MV-4-11 (cell line): Measurements from ENCODE around the gene ABCA5.
A peak's percentile ranks its signal among the peaks of the same experiment; 100 is the strongest.

Experiments
- DNase-seq: peaks from one replicate; lab custom pipeline; 2025; lab: John Stamatoyannopoulos, UW

The ABCA5 gene

DNA sequence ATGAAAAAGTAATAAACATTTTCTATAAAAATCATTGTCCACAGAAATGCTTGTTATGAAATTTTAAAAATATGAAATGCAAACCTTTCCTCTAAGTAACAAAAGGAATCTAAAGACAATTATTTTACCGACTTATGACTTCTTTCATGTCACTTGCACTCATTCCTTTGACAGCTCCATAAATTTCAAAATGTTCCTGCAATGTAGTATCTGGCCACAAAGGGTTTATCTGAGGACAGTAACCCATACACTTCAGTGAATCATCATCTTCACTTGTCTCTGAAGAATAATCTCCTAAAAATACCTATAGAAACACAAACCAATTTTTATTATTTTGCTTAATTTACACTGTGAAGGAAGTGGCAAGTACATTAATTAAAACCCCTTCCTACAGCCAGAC, 72.7 kb downstream of the ABCA5 start:
- peak; percentile 39 for DNase-seq

DNA sequence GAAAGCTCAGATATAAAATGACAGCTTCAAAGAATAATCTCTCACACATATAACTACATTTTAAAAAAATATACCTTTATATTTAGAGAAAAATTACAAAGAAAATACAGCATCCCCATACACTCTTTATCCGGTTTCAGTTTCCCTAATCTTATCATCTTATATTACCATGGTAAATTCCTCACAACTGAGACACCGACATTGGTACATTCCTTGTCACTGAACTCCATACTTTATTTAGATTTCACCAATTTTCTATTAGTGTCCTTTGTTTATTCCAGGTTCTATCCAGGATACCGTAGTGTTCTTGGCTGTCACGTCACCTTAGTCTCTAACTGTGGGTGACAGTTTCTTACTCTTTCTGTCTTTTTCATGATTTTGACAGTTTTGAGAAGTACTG, 76.3 kb downstream of the ABCA5 start:
- DNase-seq, result no peak

DNA sequence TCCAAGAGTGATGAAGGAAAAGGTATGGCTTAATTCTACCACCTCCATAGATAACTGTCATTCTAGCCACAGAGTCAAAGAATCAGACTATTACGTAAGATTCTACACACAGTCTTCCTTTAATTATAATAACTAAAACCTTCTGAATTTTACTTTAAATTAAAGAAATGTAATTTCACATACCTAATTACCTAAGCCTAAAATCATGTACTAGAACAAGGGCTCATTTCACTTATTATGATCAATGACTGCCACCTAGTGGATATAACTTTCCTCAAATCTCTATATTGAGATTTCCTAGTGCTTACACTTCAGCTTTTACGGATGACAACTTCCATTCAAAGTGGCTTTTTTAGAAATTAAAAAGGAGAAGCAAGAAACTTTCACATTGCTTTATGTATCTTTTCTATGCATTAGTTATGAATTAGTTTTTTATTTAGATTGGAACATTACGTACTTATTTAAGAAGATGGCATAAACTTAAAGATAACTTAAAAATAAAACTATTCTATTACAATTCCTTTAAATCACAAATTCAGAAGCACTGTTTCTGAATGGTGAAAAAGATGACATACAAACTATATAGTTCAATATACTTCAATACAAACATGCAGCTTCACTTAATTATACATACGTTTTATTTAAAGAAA, 80.1 kb downstream of the ABCA5 start:
- peak; percentile 48 for DNase-seq

DNA sequence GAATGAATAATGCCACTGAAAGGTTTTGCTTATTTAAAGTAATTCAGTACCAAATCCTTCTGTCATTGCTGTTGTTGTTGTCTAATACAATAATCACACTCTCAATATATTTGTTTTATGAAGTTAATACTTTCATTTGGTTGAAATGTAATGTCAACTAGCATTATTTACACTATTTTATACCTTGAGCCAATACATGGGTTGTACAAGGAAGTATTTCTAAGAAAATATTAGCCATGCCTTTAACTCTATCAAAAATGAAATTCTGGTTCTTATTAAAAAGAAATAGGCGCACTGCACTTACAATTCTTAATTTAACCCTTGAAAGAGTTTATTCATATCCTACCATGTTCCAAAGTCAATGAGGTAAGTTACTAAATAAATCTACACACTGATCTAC, 80.7 kb downstream of the ABCA5 start:
- DNase-seq, result no peak

DNA sequence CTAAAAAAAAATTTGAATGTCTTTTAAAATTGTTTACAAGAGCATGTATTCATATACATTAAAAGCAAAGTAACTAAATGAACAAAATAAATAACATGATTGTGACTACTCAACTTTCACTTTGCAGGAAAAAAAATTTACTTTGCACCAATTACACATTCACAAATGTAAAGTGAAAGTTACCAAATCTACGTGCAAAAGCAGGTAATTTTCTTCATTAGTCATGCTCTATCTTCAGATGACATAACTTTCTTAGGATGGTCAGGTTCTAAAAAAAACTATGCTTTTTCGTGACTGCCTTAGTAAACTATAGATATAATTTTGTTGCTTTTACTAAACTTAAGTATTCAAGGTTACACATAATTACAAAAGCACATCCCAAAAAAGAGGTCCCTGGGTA, 81.3 kb downstream of the ABCA5 start:
- no peak for DNase-seq

DNA sequence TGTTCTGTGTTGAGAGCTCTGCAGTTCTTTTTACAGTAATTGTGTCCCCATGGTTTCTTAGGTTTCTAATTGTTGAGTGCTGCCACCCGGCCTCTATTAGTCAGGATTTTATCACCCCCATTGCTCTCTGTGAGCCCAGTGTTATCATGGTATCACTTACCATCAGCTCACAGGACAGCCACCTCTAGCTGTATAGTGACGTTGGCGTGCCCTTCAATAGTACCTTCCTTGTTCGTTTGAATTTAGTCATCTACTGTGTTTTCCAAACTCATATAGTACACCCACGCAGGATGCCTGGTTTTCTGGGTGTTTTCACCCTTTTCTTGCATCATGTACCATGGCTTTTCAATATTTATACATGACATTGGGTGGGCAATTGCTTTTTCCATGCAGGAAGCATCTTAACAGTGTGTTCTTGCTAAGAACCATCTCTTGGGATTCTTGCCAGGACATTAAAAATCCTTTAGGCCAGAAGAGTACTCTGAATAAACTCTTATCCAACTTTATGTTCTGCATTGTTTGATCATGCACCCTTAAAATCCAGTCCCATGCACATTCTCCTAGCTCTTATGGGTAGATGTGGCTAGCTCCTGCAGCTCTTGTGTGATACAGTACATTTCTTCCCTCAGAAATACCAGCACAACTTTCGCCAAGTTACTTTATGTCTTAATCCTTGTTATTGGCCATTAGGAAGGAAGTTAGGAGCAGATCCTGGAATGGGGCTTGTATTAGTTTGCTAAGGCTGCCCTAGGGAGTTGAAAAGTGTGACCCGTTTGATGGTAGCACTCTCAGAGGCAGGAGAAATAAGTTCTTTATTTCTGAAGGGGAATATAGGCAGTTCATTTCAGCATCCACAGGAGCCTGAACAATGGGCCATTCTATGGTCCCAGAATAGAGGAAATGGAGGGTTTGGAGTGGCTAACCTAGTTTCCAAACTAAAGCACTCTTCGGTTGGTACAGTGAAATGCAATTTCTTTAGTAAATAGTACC, 87.0 kb downstream of the ABCA5 start:
- DNase-seq, result no peak

DNA sequence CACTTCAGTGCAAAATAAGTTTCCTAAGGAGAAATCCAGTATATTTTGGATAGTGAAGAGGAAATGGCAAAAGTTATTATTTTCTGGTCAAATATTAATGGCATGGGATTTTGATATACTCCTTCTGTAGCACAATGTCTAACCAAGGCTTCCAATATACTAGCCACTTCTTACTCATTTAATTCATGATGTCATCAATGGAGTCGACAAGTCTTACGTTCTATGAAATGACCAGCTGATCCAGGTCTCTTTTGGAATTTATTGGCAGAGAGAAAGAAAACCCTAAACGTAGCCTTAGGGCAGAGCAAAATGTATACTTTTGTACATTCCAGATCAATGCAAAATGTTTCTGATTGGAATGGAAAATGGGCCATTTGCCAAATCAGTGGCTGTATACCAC, 90.0 kb downstream of the ABCA5 start:
- DNase-seq, result no peak

DNA sequence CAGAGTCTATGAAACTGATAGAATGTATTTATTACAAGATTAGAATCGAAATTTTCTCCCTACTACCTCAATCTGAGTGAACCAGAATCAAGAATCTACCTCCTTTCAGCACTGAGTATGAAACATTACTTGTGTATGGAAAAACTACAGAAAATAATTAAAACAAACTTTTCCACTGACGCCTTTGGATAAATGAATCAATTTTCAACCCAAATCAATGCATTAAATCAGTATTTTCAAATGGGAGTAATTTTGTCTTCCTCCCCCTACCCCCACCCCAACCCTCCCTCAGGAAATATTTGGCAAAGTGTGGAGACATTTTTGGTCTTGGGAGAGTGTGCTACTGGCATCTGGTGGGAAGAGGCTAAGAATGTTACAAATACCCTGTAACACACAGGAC, 90.5 kb downstream of the ABCA5 start:
- DNase-seq, result no peak

DNA sequence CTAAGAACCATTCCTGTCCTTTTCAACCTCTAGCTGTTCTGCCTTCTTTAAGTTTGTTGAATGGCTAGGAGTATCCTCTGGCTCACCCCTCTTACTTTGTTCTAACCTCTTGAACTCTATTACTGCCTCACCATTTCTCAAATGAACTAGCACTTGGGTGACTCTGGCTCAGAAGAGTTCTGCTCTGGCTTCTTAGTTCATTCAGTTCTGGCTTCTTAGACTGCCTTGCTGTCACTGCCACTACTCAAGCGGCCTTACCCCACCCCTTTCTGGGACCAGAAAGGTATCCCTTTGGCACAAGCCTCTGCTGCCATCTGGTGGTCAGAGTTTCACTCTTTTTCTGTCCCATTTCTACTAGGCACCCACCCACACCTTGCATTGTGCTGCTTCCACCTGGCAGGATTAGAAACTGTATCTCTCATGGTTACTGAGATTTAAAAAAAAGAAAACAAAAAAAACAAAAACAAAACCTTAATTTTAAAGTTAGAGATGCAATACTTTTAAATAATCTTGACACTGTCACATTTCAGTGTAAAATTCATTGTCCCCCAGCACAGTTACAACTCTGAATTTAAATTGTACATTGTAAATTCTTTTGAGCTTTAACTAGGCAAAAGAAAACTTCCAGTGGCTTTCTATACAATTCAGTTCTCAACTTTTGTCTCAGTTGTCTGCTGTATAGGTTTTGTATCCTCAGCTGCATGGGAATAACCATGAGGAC, 91.4 kb downstream of the ABCA5 start:
- peak; percentile 84 for DNase-seq

DNA sequence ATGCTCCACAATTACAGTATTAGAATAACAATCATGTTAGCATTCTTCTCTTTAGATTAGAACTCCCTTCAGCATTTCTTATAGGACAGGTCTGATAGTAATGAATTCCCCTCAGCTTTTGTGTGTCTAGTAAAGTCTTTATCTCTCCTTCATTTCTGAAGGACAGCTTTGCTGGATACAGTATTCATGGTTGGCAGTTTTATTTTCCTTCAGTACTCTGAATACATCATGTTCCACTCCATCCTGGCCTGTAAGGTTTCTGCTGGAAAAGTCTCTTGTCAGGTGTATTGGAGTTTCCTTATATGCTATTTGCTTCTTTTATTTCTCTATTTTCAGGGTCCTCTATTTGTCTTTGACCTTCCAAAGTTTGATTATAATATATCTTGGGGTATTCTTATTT, 94.3 kb downstream of the ABCA5 start:
- no peak for DNase-seq

DNA sequence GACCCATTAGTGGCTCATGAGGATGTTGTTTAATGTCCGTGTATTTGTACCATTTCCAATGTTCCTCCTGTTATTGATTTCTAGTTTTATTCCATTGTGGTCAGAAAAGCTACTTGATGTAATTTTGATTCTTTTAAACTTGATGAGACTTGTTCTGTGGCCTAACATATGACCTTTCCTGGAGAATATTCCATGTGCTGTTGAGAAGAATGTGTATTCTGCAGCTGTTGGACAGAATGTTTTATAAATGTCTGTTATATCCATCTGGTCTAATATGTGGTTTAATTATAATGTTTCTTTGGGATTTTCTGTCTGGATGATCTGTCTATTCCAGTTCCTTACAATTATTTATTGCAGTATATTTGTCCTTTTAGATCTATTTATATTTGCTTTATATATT, 95.4 kb downstream of the ABCA5 start:
- DNase-seq, result no peak

DNA sequence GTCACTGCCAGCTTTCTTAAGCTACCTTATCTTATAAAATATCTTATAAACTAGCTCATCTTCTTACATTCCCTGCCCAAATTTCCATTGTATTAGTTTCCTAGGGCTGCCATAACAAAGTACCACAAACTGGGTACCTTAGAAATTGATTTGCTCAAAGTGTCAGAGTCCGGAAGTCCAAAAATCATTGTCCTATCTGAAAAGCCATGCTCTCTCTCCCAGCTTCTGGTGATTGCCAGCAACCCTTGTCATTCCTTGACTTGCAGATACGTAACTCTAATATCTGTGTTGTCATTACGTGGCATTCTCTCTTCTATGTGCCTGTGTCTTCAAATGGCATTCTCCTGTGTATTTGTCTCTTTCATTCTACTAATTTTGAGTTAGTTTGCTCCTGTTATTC, 96.0 kb downstream of the ABCA5 start:
- DNase-seq, result no peak

DNA sequence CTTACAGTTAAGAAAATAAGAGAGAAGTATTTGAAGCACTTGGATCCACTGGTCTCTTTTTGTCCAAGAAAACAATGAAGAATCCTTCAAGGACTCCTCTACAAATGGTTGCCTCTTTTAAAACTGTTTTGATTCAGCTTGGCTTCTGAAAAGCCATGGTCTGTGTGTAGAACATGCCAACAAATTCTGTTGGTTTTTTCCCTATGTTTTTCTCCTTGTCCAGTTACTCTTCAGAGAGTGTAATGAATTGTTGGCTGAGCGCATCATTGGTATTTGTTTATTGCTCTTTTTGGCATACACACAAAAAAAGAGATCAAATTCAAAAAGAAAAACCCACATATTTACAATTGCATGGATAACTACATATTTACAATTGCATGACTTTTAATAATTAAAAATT, 98.4 kb downstream of the ABCA5 start, which contains the start of gene ABCA10:
Gene ABCA10 (minus strand): TSS at position 249 of the 400 bp plus-strand sequence. CDS start 3,466 bp downstream, outside the sequence.
- DNase-seq, result no peak

DNA sequence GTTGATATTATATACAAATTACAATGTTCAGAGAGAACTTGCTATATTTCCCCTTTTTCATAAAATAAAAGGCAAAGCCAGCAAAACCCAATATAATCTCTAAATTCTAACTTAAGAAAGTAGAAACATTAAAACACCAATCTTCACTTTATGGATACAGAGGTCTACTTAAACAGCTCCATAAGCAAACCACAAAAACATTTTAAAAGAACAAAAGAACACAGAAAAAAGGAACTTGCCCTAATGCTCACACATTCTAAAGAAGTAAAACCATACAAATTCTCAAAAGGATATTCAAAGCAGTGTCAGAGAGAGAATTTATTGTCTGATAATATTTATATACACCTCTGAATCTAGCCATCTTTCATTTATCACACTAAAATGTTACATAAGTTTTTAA, 98.9 kb downstream of the ABCA5 start:
- peak; percentile 77 for DNase-seq

DNA sequence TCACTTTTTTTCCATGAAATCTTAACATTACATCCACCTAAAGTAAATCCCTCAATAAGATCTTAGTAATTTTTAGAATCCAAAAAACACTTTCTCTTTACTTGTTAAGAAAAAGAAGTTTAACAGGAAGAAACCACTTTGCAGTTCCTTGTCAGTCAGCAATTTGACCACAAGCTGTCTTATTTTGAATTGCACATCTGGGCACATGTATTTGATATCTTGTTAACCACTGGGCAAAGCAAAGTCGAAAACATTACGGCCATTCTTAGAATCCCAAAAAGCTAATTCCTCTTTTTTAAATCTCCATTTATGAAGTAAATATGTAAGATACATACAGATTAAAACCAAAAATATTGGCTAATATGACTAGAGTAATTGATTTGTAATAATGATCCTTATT, 99.4 kb downstream of the ABCA5 start:
- peak; percentile 92 for DNase-seq

DNA sequence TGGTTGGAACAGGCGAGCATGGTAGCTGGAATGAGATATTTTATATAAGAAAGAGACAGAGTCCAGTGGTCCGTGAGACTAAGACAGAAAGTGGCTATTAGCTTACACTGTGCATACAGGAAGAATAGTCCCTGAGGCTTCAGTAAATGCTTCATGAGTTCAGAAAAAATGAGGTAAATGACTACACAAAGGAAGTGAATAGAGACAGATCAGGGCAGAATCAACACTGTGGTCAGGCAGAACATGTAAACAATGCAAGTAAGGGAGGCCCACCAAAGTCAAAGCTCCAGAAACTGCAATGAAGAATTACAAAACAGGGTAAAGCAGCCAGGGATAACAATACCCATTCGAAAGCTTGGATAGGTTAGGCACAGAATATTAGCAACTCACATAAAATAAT, 103.1 kb downstream of the ABCA5 start:
- DNase-seq, result no peak

DNA sequence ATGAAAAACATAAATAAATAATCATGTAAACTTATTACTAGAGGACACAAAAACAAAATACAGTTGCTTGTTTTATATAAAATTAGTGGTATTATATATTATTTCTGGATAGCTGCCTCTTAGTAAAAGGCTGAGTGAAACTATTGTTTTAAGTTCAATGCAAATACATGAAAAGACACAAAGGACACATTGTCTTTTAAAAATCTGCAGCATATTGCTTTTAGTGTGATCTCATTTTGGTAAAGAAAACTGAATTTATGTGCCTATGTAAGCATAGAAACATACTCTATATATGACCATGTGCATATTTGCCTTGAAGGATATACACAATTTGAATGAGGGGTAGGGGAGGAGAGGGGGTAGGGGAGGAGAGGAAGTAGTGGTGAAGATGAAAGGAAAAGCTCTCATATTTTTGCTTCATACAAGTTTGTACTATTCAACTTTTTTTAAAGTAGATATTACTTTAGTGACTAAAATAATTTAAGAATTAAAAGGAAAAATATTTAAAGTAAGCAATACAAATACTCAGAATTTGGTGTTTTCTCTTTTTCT, 104.2 kb downstream of the ABCA5 start:
- DNase-seq, result no peak

DNA sequence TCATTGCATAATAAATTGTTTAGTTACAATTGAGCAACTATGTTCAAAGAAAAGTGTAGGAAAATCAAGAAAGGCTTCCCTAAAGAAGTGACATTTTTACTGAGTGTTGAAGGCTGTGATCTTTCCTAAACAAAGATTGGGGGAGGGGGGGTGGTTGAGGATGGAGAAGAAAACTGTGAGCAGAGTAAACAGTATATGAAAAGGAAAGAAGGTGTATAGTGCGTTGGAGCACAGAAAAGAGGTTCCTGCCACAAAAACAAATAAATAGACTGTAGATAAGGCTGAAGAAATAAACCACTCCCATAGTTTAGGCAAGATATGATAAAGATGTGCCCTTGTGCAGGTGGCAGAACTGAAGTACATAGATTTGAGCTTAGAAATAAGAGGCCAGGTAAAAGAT, 106.8 kb downstream of the ABCA5 start:
- DNase-seq, result no peak

DNA sequence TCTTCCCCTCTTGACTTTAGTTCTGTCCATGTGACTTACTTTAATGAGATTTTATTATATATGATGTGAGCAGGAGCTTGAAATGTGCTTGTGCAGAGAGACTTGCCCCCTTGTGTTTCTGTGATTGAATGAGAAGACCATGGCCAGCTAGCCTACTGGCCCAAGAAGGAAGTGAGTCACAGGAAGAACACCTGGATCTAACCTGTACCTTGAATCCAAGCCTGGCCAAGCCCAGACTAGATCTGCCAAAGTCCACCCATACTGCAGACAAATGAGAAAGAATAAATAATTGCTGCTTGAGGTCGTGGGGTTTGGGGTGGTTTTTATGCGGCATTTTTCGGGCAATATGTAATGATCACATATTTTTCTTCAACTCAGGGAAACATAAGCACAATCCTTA, 107.9 kb downstream of the ABCA5 start:
- DNase-seq, result no peak

DNA sequence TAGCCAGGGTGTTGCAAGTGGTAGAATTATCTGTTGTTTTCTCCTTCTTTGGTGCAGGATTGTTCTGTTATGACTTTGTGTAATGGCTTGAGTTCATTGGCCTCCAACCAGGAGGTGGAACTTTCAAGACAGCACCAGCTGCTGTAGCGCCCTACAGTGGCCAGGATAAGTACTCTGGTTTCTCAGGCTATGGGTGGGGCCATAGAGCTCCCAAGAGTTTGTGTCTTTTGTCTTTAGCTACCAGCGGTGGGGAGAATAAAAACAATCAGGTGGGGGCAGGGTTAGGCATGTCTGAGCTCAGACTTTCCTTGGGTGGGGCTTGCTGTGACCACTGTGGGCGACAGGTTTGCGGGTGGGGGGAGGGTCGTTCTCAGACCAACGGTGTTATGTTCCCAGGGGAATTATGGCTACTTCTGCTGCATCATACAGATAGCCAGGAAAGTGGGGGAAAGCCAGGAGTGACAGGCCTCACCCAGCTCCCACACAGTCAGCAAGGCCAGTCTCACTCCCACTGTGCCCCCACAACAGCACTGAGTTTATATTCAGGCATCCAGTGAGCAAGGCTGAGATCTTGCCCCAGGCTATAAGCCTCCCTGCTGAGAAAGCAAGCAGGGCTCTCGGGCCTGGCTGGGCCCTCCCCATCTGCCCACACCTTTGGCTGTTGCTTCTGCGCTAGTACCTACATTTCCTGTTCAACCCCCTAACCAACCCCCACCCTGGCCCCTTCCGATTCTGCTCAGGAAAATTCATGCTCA, 113.7 kb downstream of the ABCA5 start:
- no peak for DNase-seq

DNA sequence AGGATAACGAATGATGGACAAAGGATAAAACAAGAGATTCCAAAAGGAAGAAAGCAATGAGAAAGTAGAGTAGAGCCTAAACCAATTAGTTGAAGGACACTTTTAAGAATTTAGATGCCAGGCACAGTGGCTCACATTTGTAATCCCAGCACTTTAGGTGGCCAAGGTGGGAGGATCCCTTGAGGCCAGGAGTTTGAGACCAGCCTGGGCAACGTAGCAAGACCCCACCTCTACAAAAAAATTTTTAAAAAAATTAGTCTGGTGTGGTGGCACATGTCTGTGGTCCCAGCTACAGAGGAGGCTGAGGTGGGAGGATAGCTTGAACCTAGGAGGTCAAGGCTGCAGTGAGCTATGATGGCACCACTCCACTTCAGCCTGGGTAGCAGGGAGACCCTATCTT, 118.3 kb downstream of the ABCA5 start:
- no peak for DNase-seq

DNA sequence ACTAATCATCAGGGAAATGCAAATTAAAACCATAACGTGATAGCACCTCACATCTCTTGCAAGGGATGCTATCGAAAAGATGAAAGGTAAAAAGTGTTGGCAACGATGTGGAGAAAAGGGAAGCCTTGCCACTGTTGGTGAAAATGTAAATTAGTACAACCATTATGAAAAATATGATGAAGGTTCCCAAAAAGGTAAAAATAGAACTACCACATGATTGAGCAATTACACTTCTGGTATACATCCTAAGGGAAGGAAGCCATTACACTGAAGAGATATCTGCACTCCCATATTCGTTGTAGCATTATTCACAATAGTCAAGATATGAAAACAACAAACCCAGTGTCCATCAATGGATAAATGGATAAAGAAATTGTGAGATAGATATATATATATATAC, 119.8 kb downstream of the ABCA5 start:
- DNase-seq, result peak; percentile 72
